Fibroblast of villous mesenchyme (primary cell): ENCODE data around the gene RNF126. TPM values are rescaled to one million over a fixed set of nuclear protein-coding genes. Genes with fewer than 3 reads are reported as not detected.
"Not testable (repeated sequence)": the region's sequence is repeated elsewhere in the genome, so short reads cannot be mapped to it uniquely, and the experiment has no call there.

Experiments
- DNase-seq: peaks from one replicate; pipeline ENCODE4 v3.0.0-alpha.2; 2010; ENCODE audit warnings: low read depth
- H3K4me3 ChIP-seq: 2 replicates; pipeline ENCODE4 v1.5.1; 2011; ENCODE audit warnings: low read depth, mild to moderate bottlenecking, low read length
- CTCF ChIP-seq: IDR thresholded peaks from 2 replicates; pipeline ENCODE4 v1.5.1; 2012; ENCODE audit warnings: low read depth, mild to moderate bottlenecking, low read length; ENCODE audit not compliant: insufficient read depth
- total RNA-seq: library from RNA; depleted of rRNA; stranded (reverse); fragments of >200 nt; gene quantifications from 2 replicates; pipeline ENCODE4 v1.2.3, GENCODE V29; 2012

RNF126 gene
- total RNA-seq, 1 donor: 30.7 TPM

GRCh38 chr19:633786-634639, 29.0 kb downstream of the RNF126 start:
- peak overlapping the region; percentile 90 for H3K4me3 ChIP-seq
- no peak for TF ChIP-seq CTCF
- DNase-seq: no peak

- DNase-seq: peak; percentile 98
- no peak for TF ChIP-seq CTCF
- peak within 1 kb of the TSS; percentile 90 for H3K4me3 ChIP-seq
Measured at GRCh38 chr19:633068-633785, 29.8 kb downstream of the RNF126 start, which contains the start of gene POLRMT. POLRMT (minus strand) TSS chr19:633537; CDS start chr19:633512, 25 bp downstream.

- H3K4me3 ChIP-seq: peak overlapping the region; percentile 84
- TF ChIP-seq CTCF: no peak
- DNase-seq: peak; percentile 54
Measured at GRCh38 chr19:632579-633067, 30.4 kb downstream of the RNF126 start.

- no peak for TF ChIP-seq CTCF
- H3K4me3 ChIP-seq: no peak overlapping the region
- no peak for DNase-seq
Measured at GRCh38 chr19:629961-630714, 32.9 kb downstream of the RNF126 start.

GRCh38 chr19:629515-629914, 33.5 kb downstream of the RNF126 start:
- DNase-seq, H3K4me3 ChIP-seq: not testable (repeated sequence)

GRCh38 chr19:628168-628567, 34.8 kb downstream of the RNF126 start:
- no peak overlapping the region for H3K4me3 ChIP-seq
- TF ChIP-seq CTCF: peak; percentile 48
- DNase-seq: no peak

- not testable (repeated sequence) for H3K4me3 ChIP-seq
- DNase-seq: peak; percentile 48
Measured at GRCh38 chr19:626566-626965, 36.4 kb downstream of the RNF126 start.
